ENCODE data around the gene SEPTIN6. TPM values are rescaled to one million over a fixed set of nuclear protein-coding genes. Genes with fewer than 3 reads are reported as not detected.

The SEPTIN6 gene
- total RNA-seq, 2 donors from 2014 or later = 11.5 to 18.7 TPM

DNA sequence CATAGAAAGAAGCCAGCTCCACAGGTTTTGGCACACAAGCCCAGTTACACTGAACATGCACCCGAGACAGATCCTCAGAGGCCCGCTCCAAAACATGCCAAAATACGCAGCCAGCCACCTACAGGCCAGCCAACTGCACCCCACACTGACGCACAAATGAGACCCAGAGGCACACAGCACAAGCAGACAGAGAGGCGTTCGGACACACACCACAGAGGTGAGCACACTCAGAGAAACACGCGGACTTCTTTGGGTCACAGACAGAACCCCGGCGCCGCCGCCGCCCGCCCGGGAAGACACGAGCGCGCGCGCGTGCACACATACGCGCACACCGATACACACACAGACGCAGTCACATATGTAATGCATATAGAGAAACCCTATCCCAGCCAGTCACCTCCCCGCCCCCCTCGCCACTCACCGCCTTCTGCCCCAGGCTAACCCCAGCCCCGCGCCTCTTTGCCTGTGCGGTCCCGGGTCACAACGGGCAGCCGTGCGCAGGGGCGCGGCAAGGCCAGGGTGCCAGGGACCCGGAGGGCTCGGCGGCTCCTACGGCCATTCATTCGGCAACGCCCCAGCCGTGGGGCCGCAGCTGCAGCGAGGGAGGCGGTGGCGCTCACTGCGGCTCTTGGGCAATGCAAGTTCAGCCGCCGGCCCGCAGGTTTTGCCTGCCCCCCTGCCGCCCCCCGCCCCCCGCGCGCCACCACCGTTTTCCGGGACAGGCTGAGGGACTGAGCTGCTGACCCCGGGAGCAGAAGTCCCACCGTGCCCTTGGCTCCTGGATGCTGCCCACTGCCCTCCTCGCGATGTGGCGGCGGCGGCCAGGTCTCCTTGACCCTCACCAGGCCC is 553 bp downstream of the SEPTIN6 start:
- H3K4me1 ChIP-seq (ENCODE audit: control insufficient read depth, insufficient read depth, low read length) = peaks cover 3% of the 10 kb centered on the region
- H3K27me3 ChIP-seq (ENCODE audit: control insufficient read depth, insufficient read depth, low read length, poor library complexity, severe bottlenecking) = no peaks in the 10 kb centered on the region
- H3K9ac ChIP-seq (ENCODE audit: extremely low read depth, low read length, poor library complexity, severe bottlenecking) = peak overlapping the region; percentile 30
- 0% methylated on average over 50 of the region's 66 CpGs; no CpG with 5 or more reads in 1 of the 2 experiments for WGBS, 2 experiments (ENCODE audit: insufficient coverage in 1 of 2, insufficient read length in 1 of 2)
- H3K9me3 ChIP-seq (ENCODE audit: control insufficient read depth, low read length) = no peaks in the 10 kb centered on the region
- peak overlapping the region; percentile 77 for H3K27ac ChIP-seq (ENCODE audit: low read depth, low read length)
- Mint-ChIP-seq H3K9me3 (peaks cover 75% of the 10 kb centered on the region), H3K27ac (no peak overlapping the region), H3K27me3 (ENCODE audit: insufficient read depth) (peaks cover 42% of the 10 kb centered on the region), H3K4me3 (peak overlapping the region; percentile 68), H3K36me3 (ENCODE audit: low read depth) (no peaks in the 10 kb centered on the region), H3K4me1 (peaks cover 11% of the 10 kb centered on the region)
- peak; percentile 73 for DNase-seq
- peak overlapping the region; percentile 82 for H3K4me3 ChIP-seq (ENCODE audit: low read length)
- no peaks in the 10 kb centered on the region for H3K36me3 ChIP-seq (ENCODE audit: control insufficient read depth, insufficient read depth, low read length)
- TF ChIP-seq, protein P1, sequence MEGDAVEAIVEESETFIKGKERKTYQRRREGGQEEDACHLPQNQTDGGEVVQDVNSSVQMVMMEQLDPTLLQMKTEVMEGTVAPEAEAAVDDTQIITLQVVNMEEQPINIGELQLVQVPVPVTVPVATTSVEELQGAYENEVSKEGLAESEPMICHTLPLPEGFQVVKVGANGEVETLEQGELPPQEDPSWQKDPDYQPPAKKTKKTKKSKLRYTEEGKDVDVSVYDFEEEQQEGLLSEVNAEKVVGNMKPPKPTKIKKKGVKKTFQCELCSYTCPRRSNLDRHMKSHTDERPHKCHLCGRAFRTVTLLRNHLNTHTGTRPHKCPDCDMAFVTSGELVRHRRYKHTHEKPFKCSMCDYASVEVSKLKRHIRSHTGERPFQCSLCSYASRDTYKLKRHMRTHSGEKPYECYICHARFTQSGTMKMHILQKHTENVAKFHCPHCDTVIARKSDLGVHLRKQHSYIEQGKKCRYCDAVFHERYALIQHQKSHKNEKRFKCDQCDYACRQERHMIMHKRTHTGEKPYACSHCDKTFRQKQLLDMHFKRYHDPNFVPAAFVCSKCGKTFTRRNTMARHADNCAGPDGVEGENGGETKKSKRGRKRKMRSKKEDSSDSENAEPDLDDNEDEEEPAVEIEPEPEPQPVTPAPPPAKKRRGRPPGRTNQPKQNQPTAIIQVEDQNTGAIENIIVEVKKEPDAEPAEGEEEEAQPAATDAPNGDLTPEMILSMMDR (conservative IDR thresholded peaks at IDR 0.05) = peak; percentile 31

DNA sequence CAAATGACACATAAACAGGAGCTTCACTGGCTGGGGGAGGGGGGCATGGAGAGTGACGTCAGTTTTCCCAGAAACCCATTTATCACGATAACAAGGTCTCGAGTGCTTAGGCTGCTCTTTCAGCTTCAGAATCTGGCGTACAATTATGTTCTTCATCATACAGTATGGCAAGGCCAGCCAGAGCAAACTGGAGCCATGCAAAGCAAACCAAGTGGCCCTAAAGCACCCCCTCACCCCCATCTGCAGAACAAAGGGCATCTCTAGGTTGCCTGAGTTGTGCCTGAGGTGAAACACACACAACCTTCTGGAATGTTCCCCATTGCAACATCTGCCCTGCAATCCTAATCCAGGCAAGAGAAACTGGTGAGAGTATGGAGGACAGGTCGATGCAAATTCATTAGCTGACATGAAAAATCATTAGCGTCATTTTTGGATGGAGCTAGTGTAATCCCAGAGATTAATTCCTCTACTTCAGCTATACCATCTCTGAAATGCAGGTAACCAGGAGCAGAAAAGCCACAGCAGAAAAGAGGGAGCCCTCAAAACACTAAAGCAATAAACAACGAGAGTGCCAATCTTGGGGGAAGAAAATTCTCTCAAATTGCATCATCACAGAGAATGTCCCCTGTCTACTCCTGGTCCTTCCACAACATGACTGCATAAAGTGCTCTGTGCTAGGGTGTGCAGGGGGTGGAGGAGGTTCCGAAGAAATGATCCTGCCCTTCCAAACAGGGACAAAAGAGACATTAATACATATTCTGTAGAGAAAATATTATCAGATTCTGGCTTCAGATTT is 1.8 kb downstream of the SEPTIN6 start:
- H3K9ac ChIP-seq (ENCODE audit: extremely low read depth, low read length, poor library complexity, severe bottlenecking) = no peak overlapping the region

DNA sequence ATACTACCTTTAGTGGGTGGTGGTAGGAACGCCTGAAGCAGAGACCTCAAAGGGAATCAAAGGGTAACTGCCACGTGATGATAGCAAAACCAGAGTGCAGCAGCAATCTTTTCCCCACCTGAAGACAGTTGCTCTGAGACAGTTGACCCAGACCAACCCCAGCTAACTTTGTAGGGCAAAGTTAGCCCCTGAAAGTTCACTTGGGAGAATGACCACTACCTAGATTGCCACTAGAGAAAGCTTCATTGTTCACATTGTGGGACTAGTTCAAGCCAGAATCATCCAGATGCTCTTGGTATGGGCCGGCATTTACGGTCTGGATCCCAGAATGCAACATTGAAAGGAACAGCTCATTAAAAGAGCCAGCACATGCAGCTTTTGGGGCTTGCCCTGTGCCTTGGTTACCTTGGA is 4.1 kb downstream of the SEPTIN6 start:
- H3K27ac Mint-ChIP-seq = no peak overlapping the region
- H3K4me3 Mint-ChIP-seq = no peak overlapping the region
- TF ChIP-seq, protein P1 (conservative IDR thresholded peaks at IDR 0.05) = no peak
- H3K4me1 Mint-ChIP-seq = peaks cover 6% of the 10 kb centered on the region
- no peaks in the 10 kb centered on the region for H3K36me3 ChIP-seq (ENCODE audit: control insufficient read depth, insufficient read depth, low read length)
- no peak overlapping the region for H3K27ac ChIP-seq (ENCODE audit: low read depth, low read length)
- WGBS, 2 experiments (ENCODE audit: insufficient coverage in 1 of 2, insufficient read length in 1 of 2) = 94 to 100% methylated on average over 3 to 4 of the region's 4 CpGs
- no peaks in the 10 kb centered on the region for H3K9me3 ChIP-seq (ENCODE audit: control insufficient read depth, low read length)
- H3K4me1 ChIP-seq (ENCODE audit: control insufficient read depth, insufficient read depth, low read length) = peaks cover 3% of the 10 kb centered on the region
- DNase-seq = no peak
- H3K4me3 ChIP-seq (ENCODE audit: low read length) = no peak overlapping the region
- peaks cover 14% of the 10 kb centered on the region for H3K27me3 Mint-ChIP-seq (ENCODE audit: insufficient read depth)
- no peaks in the 10 kb centered on the region for H3K27me3 ChIP-seq (ENCODE audit: control insufficient read depth, insufficient read depth, low read length, poor library complexity, severe bottlenecking)
- no peak overlapping the region for H3K9ac ChIP-seq (ENCODE audit: extremely low read depth, low read length, poor library complexity, severe bottlenecking)
- no peaks in the 10 kb centered on the region for H3K36me3 Mint-ChIP-seq (ENCODE audit: low read depth)
- H3K9me3 Mint-ChIP-seq = peaks cover 68% of the 10 kb centered on the region

More for the DNA sequence above, 1.8 kb downstream of the SEPTIN6 start:
- DNase-seq = no peak
- Mint-ChIP-seq H3K27ac (no peak overlapping the region), H3K4me3 (peak overlapping the region; percentile 68), H3K4me1 (peaks cover 11% of the 10 kb centered on the region), H3K27me3 (ENCODE audit: insufficient read depth) (peaks cover 36% of the 10 kb centered on the region), H3K9me3 (peaks cover 74% of the 10 kb centered on the region), H3K36me3 (ENCODE audit: low read depth) (no peaks in the 10 kb centered on the region)
- Histone ChIP-seq H3K4me1 (ENCODE audit: control insufficient read depth, insufficient read depth, low read length) (peaks cover 3% of the 10 kb centered on the region), H3K4me3 (ENCODE audit: low read length) (peak overlapping the region; percentile 82), H3K27ac (ENCODE audit: low read depth, low read length) (no peak overlapping the region), H3K27me3 (ENCODE audit: control insufficient read depth, insufficient read depth, low read length, poor library complexity, severe bottlenecking) (no peaks in the 10 kb centered on the region), H3K9me3 (ENCODE audit: control insufficient read depth, low read length) (no peaks in the 10 kb centered on the region), H3K36me3 (ENCODE audit: control insufficient read depth, insufficient read depth, low read length) (no peaks in the 10 kb centered on the region)
- 81% methylated on average over 2 to 7 of the region's 8 CpGs for whole genome bisulfite sequencing, 2 experiments (ENCODE audit: insufficient coverage in 1 of 2, insufficient read length in 1 of 2)
- TF ChIP-seq, protein P1 (conservative IDR thresholded peaks at IDR 0.05) = no peak
